GM12891 (cell line): ENCODE measurements around the gene ROBO2.

ENCODE experiments used
- POLR2A ChIP-seq: IDR thresholded peaks from 2 replicates; pipeline ENCODE4 v1.6.1; 2011; ENCODE audit warnings: low read depth, low read length, control low read depth
- TAF1 ChIP-seq: IDR thresholded peaks from 2 replicates; pipeline ENCODE4 v1.6.1; 2011; ENCODE audit warnings: low read depth, low read length, control low read depth

DNA sequence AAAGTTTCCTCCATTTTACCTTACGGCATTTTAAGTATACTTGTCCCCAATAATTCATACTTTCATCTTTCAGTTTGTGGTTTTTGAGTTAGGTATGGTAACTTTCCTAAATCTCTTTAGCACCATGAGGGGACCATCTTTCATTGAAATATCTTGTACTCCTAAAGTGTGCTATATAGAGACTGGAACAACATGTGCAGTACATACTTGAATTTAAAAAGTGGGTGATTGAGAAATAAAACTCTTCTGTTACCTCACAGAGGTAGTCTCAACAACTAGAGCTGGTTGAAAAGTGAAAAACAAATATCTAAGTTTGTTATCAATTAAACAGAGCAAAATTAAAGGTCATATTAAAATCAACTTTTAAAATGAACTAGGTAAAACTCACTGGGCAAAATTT, 423.1 kb downstream of the ROBO2 start:
- TF ChIP-seq POLR2A (no peak), TAF1 (no peak)
